Measurements from ENCODE around the gene GBP3.
"Not testable (repeated sequence)": the region's sequence is repeated elsewhere in the genome, so short reads cannot be mapped to it uniquely, and the experiment has no call there.

The GBP3 gene

DNA sequence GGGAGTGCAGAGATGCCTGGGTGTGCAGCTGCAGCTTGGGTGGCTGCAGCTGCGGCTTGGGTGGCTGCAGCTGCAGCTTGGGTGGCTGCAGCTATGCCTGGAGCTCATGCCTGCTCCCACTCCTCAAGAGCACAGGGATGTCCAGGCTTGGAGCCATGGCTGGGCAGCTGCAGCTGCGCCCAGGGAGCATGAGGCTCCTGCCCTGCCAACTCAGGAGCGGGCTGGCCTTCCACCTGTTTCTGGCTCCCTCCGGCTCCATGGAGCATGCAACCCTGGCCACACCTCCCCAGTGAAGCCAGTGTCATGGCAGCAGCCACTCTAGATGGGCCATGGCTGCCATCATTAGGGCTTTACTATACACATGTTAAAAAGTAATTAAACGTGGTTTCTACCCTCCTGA is 21.3 kb upstream of the GBP3 start:
- no peaks in the 10 kb centered on the region for H4K20me1 ChIP-seq
- no peaks in the 10 kb centered on the region for H3K27me3 ChIP-seq
- H3K4me2 ChIP-seq = no peak overlapping the region
- no peak overlapping the region for H3K9ac ChIP-seq
- no peaks in the 10 kb centered on the region for H3K4me1 ChIP-seq
- no peak overlapping the region for H3K27ac ChIP-seq
- H3K9me3 ChIP-seq (replicated peaks in 1 of 11) = peaks cover 20 to 32% (median 29%) of the 10 kb centered on the region in 11 experiments
- no peak for TF ChIP-seq Cebpa-rat (IDR thresholded peaks at IDR 0.05)
- H3K36me3 ChIP-seq = peaks cover 0 to 3% (median 0%) of the 10 kb centered on the region in 11 experiments; a peak in 1 of 22 replicates
- no peak overlapping the region for H3K4me3 ChIP-seq

DNA sequence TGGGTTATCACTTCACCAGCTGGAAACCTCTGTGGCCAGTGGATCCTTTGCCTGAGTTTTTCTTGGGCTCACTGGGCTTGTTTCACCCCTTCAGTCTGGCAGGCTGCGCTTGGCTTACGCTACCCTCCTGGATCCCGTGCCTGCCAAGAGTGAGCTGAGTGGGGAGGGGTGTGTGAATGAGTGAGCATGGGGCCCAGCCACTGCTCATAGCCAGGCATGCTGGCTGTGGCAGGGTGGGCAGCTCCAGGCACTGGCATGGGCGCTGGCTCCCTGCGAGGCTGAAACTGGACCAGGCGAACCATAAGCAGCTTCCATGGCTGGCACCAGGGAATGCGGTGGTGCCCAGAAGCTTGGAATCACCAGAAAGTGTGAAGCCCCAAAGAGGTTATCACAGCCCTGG is 19.8 kb upstream of the GBP3 start:
- Histone ChIP-seq H3K9ac (no peak overlapping the region), H3K27ac (no peak overlapping the region), H4K20me1 (no peaks in the 10 kb centered on the region), H3K4me3 (0 out of 20 replicates have a peak overlapping the region, but pooled peaks of 1 of the 10 experiments have one; percentile 15), H3K4me2 (no peak overlapping the region), H3K9me3 (replicated peaks in 1 of 11) (peaks cover 20 to 32% (median 29%) of the 10 kb centered on the region in 11 experiments), H3K27me3 (no peaks in the 10 kb centered on the region), H3K4me1 (peaks cover 0 to 4% (median 0%) of the 10 kb centered on the region in 10 experiments; a peak in 4 of 20 replicates), H3K36me3 (peaks cover 0 to 3% (median 0%) of the 10 kb centered on the region in 11 experiments; a peak in 1 of 22 replicates)
- TF ChIP-seq Cebpa-rat (IDR thresholded peaks at IDR 0.05) = no peak

- Histone ChIP-seq H3K4me2 (no peak overlapping the region), H4K20me1 (no peaks in the 10 kb centered on the region), H3K9ac (no peak overlapping the region), H3K27ac (no peak overlapping the region), H3K9me3 (replicated peaks in 1 of 11) (peaks cover 21 to 32% (median 29%) of the 10 kb centered on the region in 11 experiments), H3K4me3 (no peak overlapping the region), H3K36me3 (peaks cover 0 to 3% (median 0%) of the 10 kb centered on the region in 11 experiments; a peak in 1 of 22 replicates), H3K4me1 (peaks cover 0 to 12% (median 0%) of the 10 kb centered on the region in 10 experiments; a peak in 5 of 20 replicates), H3K27me3 (no peaks in the 10 kb centered on the region)
- TF ChIP-seq Cebpa-rat (IDR thresholded peaks at IDR 0.05) = no peak
These were observed 19.1 kb upstream of the GBP3 start for GRCh38 chr1:89041721-89042120.

DNA sequence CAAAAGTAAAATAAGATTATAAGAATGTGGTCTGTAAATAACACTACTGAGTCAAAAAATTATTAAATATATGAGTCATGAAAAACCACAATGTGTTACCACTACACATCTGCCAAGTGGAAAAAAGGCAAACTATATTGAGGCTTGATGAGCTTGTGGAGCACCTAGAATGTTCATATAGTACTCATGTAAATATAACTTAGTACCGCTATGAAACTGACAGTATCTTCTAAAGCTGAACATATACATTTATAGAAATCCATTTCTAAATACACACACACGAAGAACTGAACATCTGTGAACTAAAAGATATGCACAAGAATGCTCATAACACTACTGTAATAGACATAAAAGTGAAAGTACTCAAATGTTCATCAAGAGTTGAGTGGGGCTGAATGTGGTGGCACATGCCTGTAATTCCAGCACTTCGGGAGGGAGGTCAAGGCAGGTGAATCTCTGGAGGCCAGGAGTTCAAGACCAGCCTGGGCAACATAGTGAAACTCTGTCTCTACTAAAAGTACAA is 18.5 kb upstream of the GBP3 start:
- Histone ChIP-seq H3K27me3 (no peaks in the 10 kb centered on the region), H3K9ac (no peak overlapping the region), H3K4me3 (no peak overlapping the region), H3K36me3 (peaks cover 0 to 3% (median 0%) of the 10 kb centered on the region in 11 experiments; a peak in 1 of 22 replicates), H3K4me2 (no peak overlapping the region), H4K20me1 (no peaks in the 10 kb centered on the region), H3K4me1 (peaks cover 0 to 13% (median 0%) of the 10 kb centered on the region in 10 experiments; a peak in 5 of 20 replicates), H3K9me3 (replicated peaks in 1 of 11) (peaks cover 24 to 32% (median 29%) of the 10 kb centered on the region in 11 experiments), H3K27ac (no peak overlapping the region)
- no peak for TF ChIP-seq Cebpa-rat (IDR thresholded peaks at IDR 0.05)

DNA sequence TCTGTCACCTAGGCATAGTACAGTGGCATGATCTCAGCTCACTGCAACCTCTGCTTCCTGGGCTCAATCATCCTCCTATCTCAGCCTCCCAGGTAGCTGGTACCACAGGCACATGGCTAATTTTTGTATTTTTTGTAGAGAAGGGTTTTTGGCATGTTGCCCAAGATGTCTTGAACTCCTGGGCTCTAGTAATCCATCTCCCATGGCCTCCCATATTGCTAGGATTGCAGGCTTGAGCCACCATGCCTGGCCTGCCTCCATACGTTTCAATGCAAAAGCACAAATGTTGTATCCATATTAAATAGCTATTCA is 17.6 kb upstream of the GBP3 start:
- H3K4me1 ChIP-seq = peaks cover 0 to 13% (median 0%) of the 10 kb centered on the region in 10 experiments; a peak in 5 of 20 replicates
- no peaks in the 10 kb centered on the region for H3K27me3 ChIP-seq
- no peak overlapping the region for H3K9ac ChIP-seq
- TF ChIP-seq Cebpa-rat (IDR thresholded peaks at IDR 0.05) = no peak
- no peak overlapping the region for H3K27ac ChIP-seq
- H3K4me2 ChIP-seq = no peak overlapping the region; a peak in 1 of 22 replicates
- H3K9me3 ChIP-seq (replicated peaks in 1 of 11) = peaks cover 24 to 32% (median 29%) of the 10 kb centered on the region in 11 experiments
- no peaks in the 10 kb centered on the region for H4K20me1 ChIP-seq
- peaks cover 0 to 3% (median 0%) of the 10 kb centered on the region in 11 experiments; a peak in 1 of 22 replicates for H3K36me3 ChIP-seq
- H3K4me3 ChIP-seq = no peak overlapping the region

DNA sequence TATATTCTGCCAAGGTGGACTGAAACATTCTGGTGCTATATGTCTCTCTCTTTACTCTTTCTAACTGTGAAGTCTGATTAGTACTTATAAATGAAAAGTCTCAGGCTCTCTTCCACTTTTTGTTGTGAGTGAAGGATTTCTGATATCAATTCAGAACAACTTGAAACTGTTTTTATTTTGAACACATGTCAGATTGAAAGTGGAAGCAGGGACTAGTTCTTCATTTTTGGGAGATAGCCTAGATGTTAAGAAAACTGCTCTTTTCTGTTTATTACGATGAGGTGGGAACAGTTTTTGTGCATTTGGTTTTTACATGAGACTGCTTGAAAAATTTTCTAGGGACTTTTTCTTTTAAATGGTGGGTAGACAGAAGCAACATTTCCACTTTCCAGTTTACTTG is 14.5 kb upstream of the GBP3 start:
- Histone ChIP-seq H3K27me3 (no peaks in the 10 kb centered on the region), H4K20me1 (no peaks in the 10 kb centered on the region), H3K9ac (no peak overlapping the region), H3K4me3 (no peak overlapping the region), H3K36me3 (no peaks in the 10 kb centered on the region), H3K4me1 (peaks cover 0 to 13% (median 0%) of the 10 kb centered on the region in 10 experiments; a peak in 5 of 20 replicates), H3K4me2 (peak overlapping the region in 2 of 11 experiments; percentile 37 to 42; a peak in 3 of 22 replicates), H3K27ac (no peak overlapping the region; a peak in 1 of 22 replicates), H3K9me3 (replicated peaks in 1 of 11) (peaks cover 4 to 17% (median 10%) of the 10 kb centered on the region in 11 experiments; a peak in 18 of 22 replicates)
- no peak for TF ChIP-seq Cebpa-rat (IDR thresholded peaks at IDR 0.05)

GRCh38 chr1:89035080-89035479 is 12.4 kb upstream of the GBP3 start:
- Histone ChIP-seq H4K20me1 (no peaks in the 10 kb centered on the region), H3K4me1 (peaks cover 0 to 13% (median 0%) of the 10 kb centered on the region in 10 experiments; a peak in 5 of 20 replicates), H3K4me3 (no peak overlapping the region), H3K27me3 (no peaks in the 10 kb centered on the region), H3K4me2 (no peak overlapping the region), H3K9ac (no peak overlapping the region), H3K9me3 (replicated peaks in 1 of 11) (peaks cover 0 to 10% (median 0%) of the 10 kb centered on the region in 11 experiments; a peak in 4 of 22 replicates), H3K36me3 (no peaks in the 10 kb centered on the region), H3K27ac (no peak overlapping the region)
- no peak for TF ChIP-seq Cebpa-rat (IDR thresholded peaks at IDR 0.05)

DNA sequence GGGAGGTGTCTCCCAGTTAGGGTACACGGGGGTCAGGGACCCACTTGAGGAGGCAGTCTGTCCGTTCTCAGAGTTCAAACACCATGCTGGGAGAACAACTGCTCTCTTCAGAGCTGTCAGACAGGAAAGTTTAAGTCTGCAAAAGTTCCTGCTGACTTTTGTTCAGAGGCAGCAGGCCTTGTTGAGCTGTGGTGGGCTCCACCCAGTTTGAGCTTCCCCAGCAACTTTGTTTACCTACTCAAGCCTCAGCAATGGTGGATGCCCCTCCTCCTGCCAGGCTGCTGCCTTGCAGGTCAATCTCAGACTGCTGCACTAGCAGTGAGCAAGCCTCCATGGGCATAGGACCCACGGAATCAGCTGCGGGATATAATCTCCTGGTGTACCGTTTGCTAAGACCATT is 11.3 kb upstream of the GBP3 start:
- not testable (repeated sequence) for H3K9ac ChIP-seq

GRCh38 chr1:89029051-89029450 is 6.4 kb upstream of the GBP3 start:
- H3K36me3 ChIP-seq, H3K27me3 ChIP-seq, H3K27ac ChIP-seq, H4K20me1 ChIP-seq, H3K4me1 ChIP-seq, H3K9ac ChIP-seq, H3K4me3 ChIP-seq, H3K4me2 ChIP-seq: not testable (repeated sequence)
- H3K9me3 ChIP-seq (replicated peaks in 1 of 11) = peaks cover 0 to 12% (median 5%) of the 10 kb centered on the region in 11 experiments; a peak in 9 of 22 replicates

More for the DNA sequence above, 11.3 kb upstream of the GBP3 start:
- peaks cover 0 to 13% (median 0%) of the 10 kb centered on the region in 10 experiments; a peak in 5 of 20 replicates for H3K4me1 ChIP-seq
- not testable (repeated sequence) for H3K27me3 ChIP-seq, H3K36me3 ChIP-seq, H3K4me2 ChIP-seq, H3K4me3 ChIP-seq, H4K20me1 ChIP-seq, H3K27ac ChIP-seq
- peaks cover 0 to 13% (median 5%) of the 10 kb centered on the region in 11 experiments; a peak in 9 of 22 replicates for H3K9me3 ChIP-seq (replicated peaks in 1 of 11)

GRCh38 chr1:89025928-89026327 is 3.3 kb upstream of the GBP3 start:
- Histone ChIP-seq H4K20me1 (no peaks in the 10 kb centered on the region), H3K36me3 (no peaks in the 10 kb centered on the region), H3K27ac (no peak overlapping the region), H3K4me3 (no peak overlapping the region), H3K4me2 (no peak overlapping the region), H3K27me3 (no peaks in the 10 kb centered on the region), H3K9me3 (replicated peaks in 1 of 11) (peaks cover 0 to 12% (median 5%) of the 10 kb centered on the region in 11 experiments; a peak in 8 of 22 replicates), H3K9ac (no peak overlapping the region), H3K4me1 (peaks cover 15 to 23% (median 22%) of the 10 kb centered on the region in 10 experiments)
- TF ChIP-seq Cebpa-rat (IDR thresholded peaks at IDR 0.05) = no peak

Data from BLaER1 treated with 17β-estradiol and CSF1 and Interleukin-3, amounts not matched to agents 10 nM and 100 nM (cell line).